DND-41 (cell line): ENCODE measurements around the gene KAT2A.

ENCODE experiments used
- EZH2 ChIP-seq: IDR thresholded peaks from 3 replicates; pipeline ENCODE4 v1.6.1; 2012; ENCODE audit warnings: borderline replicate concordance, low read depth, mild to moderate bottlenecking, moderate library complexity, low read length, inconsistent platforms; ENCODE audit not compliant: severe bottlenecking
- TF ChIP-seq, protein P1 (sequence below): IDR thresholded peaks from 2 replicates; pipeline ENCODE4 v1.5.1; 2012; ENCODE audit warnings: borderline replicate concordance, low read length, moderate library complexity, mild to moderate bottlenecking; ENCODE audit not compliant: poor library complexity, severe bottlenecking; ENCODE audit errors: extremely low read depth

DNA sequence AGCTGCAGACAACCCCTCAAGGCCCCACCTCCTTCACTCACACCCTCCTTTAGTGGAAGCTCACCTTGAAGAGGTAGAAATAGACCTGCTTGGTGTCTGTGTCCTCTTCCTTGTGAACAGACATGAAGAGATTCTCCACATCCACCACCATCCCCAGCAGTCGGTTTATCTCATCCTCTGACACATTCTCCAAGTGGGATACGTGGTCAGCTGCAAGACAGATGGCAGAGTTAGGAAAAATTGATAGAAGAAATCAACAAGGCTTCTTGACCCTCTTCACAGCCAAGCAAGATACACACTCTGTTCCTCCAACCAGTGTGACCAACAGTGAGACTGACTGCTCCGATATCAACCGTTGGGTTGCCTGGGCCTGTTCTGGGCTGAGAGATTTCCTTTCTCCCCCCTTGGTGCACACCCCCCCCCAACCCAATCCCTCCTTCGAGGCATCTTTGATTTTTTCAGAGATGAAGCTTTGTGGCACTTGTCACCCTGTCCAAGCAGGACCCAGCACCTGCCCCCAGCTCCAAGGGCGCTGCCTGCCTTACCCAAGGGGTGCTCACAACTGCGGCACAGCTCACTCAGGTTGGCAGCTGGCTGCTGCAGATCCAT, 902 bp downstream of the KAT2A start:
- TF ChIP-seq, protein P1, sequence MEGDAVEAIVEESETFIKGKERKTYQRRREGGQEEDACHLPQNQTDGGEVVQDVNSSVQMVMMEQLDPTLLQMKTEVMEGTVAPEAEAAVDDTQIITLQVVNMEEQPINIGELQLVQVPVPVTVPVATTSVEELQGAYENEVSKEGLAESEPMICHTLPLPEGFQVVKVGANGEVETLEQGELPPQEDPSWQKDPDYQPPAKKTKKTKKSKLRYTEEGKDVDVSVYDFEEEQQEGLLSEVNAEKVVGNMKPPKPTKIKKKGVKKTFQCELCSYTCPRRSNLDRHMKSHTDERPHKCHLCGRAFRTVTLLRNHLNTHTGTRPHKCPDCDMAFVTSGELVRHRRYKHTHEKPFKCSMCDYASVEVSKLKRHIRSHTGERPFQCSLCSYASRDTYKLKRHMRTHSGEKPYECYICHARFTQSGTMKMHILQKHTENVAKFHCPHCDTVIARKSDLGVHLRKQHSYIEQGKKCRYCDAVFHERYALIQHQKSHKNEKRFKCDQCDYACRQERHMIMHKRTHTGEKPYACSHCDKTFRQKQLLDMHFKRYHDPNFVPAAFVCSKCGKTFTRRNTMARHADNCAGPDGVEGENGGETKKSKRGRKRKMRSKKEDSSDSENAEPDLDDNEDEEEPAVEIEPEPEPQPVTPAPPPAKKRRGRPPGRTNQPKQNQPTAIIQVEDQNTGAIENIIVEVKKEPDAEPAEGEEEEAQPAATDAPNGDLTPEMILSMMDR: no peak
- TF ChIP-seq EZH2: no peak
